Activated T-cell treated with anti-CD3 and anti-CD28 coated beads, Interleukin-2, amount 50 U/mL, for 72 hours (primary cell): ENCODE results near the gene SLC26A4. TPM values are rescaled to one million over a fixed set of nuclear protein-coding genes. Genes with fewer than 3 reads are reported as not detected.
A peak's percentile ranks its signal among the peaks of the same experiment; 100 is the strongest.

ENCODE experiments used
- ATAC-seq, 2 donors: fragments of 150-1000 bp; cut with Tn5 transposase; replicated peaks in 1 of 2; 2 replicates each; pipeline ENCODE4 v1.10.0; 2021; ENCODE audit warnings: moderate library complexity in 2 of 2, mild to moderate bottlenecking in 1 of 2
- DNase-seq, 2 donors: peaks; one replicate each; pipeline ENCODE4 v3.0.0; 2021 to 2022; ENCODE audit warnings: mixed read lengths in 1 of 2
- H3K27ac Mint-ChIP-seq: one replicate; pipeline ENCODE4 v1.8.0; 2022; ENCODE audit warnings: mild to moderate bottlenecking, moderate library complexity, mixed read lengths
- H3K27me3 Mint-ChIP-seq: one replicate; pipeline ENCODE4 v1.8.0; 2022; ENCODE audit warnings: low read depth, mixed read lengths
- H3K36me3 Mint-ChIP-seq, 2 donors: one replicate each; pipeline ENCODE4 v1.8.0; 2022; ENCODE audit warnings: mixed read lengths in 2 of 2, mild to moderate bottlenecking in 1 of 2; ENCODE audit not compliant: insufficient read depth in 2 of 2
- H3K4me1 Mint-ChIP-seq: one replicate; pipeline ENCODE4 v1.8.0; 2022; ENCODE audit warnings: low read depth, mixed read lengths
- H3K4me3 Mint-ChIP-seq, 2 donors: one replicate each; pipeline ENCODE4 v1.8.0; 2022; ENCODE audit warnings: mild to moderate bottlenecking in 2 of 2, mixed read lengths in 2 of 2, moderate library complexity in 2 of 2
- H3K9me3 Mint-ChIP-seq, 2 donors: one replicate each; pipeline ENCODE4 v1.8.0; 2022; ENCODE audit warnings: mixed read lengths in 2 of 2
- total RNA-seq, 2 donors: library from RNA; stranded (reverse); gene quantifications; one replicate each; pipeline ENCODE4 v1.2.3, GENCODE V29; 2022

The SLC26A4 gene
- total RNA-seq, 2 donors from 2014 or later: 7.9 to 18.3 TPM

- no peaks in the 10 kb centered on the region for H3K9me3 Mint-ChIP-seq
- H3K27me3 Mint-ChIP-seq: no peaks in the 10 kb centered on the region
These were observed 90.5 kb downstream of the SLC26A4 start for GRCh38 chr7:107751113-107751512.

DNA sequence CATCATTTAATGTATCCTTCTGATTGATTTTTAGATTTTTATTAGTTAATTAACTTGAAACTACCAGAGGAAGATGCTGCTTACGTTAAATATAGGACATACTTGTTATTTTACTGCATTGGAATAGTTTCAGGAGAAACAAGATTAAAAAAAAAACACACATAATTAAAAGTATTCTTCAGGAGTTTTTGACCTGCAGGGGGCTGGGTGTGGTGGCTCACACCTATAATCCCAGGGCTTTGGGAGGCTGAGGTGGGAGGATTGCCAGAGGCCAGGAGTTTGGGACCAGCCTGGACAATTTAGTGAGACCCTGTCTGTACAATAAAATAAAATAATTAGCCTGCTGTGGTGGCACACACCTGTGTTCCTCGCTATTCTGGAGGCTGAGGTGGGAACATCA, 94.0 kb downstream of the SLC26A4 start:
- Mint-ChIP-seq H3K36me3 (peaks cover 20 to 42% of the 10 kb centered on the region in 2 donors), H3K27ac (peak overlapping the region; percentile 57), H3K4me3 (no peak overlapping the region), H3K4me1 (peaks cover 6% of the 10 kb centered on the region), H3K9me3 (no peaks in the 10 kb centered on the region), H3K27me3 (no peaks in the 10 kb centered on the region)
- ATAC-seq (no peak), DNase-seq (no peak)

More at GRCh38 chr7:107751113-107751512, 90.5 kb downstream of the SLC26A4 start:
- Mint-ChIP-seq H3K4me1 (peaks cover 32% of the 10 kb centered on the region), H3K36me3 (peaks cover 11 to 35% of the 10 kb centered on the region in 2 donors), H3K27ac (no peak overlapping the region), H3K4me3 (no peak overlapping the region)
- DNase-seq (no peak), ATAC-seq (no peak)

GRCh38 chr7:107758667-107759066, 98.0 kb downstream of the SLC26A4 start:
- Mint-ChIP-seq H3K4me1 (no peaks in the 10 kb centered on the region), H3K36me3 (peaks cover 14 to 22% of the 10 kb centered on the region in 2 donors), H3K27me3 (no peaks in the 10 kb centered on the region), H3K9me3 (no peaks in the 10 kb centered on the region), H3K27ac (no peak overlapping the region), H3K4me3 (no peak overlapping the region)
- DNase-seq (no peak), ATAC-seq (no peak)

- H3K9me3 Mint-ChIP-seq: no peaks in the 10 kb centered on the region
- no peak overlapping the region for H3K4me3 Mint-ChIP-seq
- peaks cover 12% of the 10 kb centered on the region for H3K4me1 Mint-ChIP-seq
- no peak overlapping the region for H3K27ac Mint-ChIP-seq
- no peaks in the 10 kb centered on the region for H3K27me3 Mint-ChIP-seq
- DNase-seq: no peak
- no peak for ATAC-seq
- no peaks in the 10 kb centered on the region for H3K36me3 Mint-ChIP-seq
These were observed 106.8 kb downstream of the SLC26A4 start for GRCh38 chr7:107767391-107767790.

Other genes starting within 250 kb of the SLC26A4 start
- gene GPR22, start 190.8 kb upstream of the SLC26A4 start, total RNA-seq: not detected
- gene COG5, start 96.9 kb upstream of the SLC26A4 start, total RNA-seq: 10 to 100 TPM; 30.4 to 55.5 TPM
- 10 to 100 TPM; 14.9 to 16.3 TPM for gene DUS4L, start 96.9 kb upstream of the SLC26A4 start, total RNA-seq
- gene BCAP29, start 80.6 kb upstream of the SLC26A4 start, total RNA-seq: 10 to 100 TPM; 37.8 to 44.3 TPM
- gene CBLL1, start 83.3 kb downstream of the SLC26A4 start, total RNA-seq: 10 to 100 TPM; 39.8 to 44.6 TPM
- gene SLC26A3, start 142.4 kb downstream of the SLC26A4 start, total RNA-seq: not detected
- 100 to 1,000 TPM; 104 to 105 TPM for gene DLD, start 230.4 kb downstream of the SLC26A4 start, total RNA-seq